HCT116 (cell line): Measurements from ENCODE around the gene MYO1E.

ENCODE experiments used
- CTCF ChIP-seq, 3 experiments: fragments of 200-600 bp in 1 of 3; sonication (generic) in 1 of 3; IDR thresholded peaks in 2 of 3; conservative IDR thresholded peaks in 1 of 3; 2 replicates each; pipeline ENCODE4 v1.5.1; 2012 to 2017; ENCODE audit warnings: low read depth in 2 of 3, low read length in 2 of 3, antibody characterized with exemption in 1 of 3, borderline replicate concordance in 1 of 3, control low read depth in 1 of 3, mild to moderate bottlenecking in 1 of 3, mixed read lengths in 1 of 3, mixed run types in 1 of 3, moderate library complexity in 1 of 3; ENCODE audit not compliant: insufficient read depth in 1 of 3
- EZH2 ChIP-seq: fragments of 200-600 bp; sonication (generic); IDR thresholded peaks from 2 replicates; pipeline ENCODE4 v1.6.1; 2017; ENCODE audit warnings: antibody characterized with exemption, mixed run types
- EZH2phosphoT487 ChIP-seq: fragments of 200-600 bp; IDR thresholded peaks from 2 replicates; pipeline ENCODE4 v1.6.1; 2018; ENCODE audit warnings: antibody characterized with exemption, borderline replicate concordance
- POLR2A ChIP-seq: IDR thresholded peaks from 2 replicates; pipeline ENCODE4 v1.7.0; 2011; ENCODE audit warnings: borderline replicate concordance; ENCODE audit not compliant: insufficient read depth, insufficient read length; ENCODE audit errors: extremely low read depth
- POLR2AphosphoS5 ChIP-seq: IDR thresholded peaks from 2 replicates; pipeline ENCODE4 v1.6.1; 2011; ENCODE audit warnings: mild to moderate bottlenecking, low read depth, low read length, moderate library complexity
- SRF ChIP-seq: IDR thresholded peaks from 2 replicates; pipeline ENCODE4 v1.6.1; 2012; ENCODE audit warnings: low read depth
- TCF7L2 ChIP-seq: IDR thresholded peaks from 2 replicates; pipeline ENCODE4 v1.7.0; 2011; ENCODE audit warnings: borderline replicate concordance, inconsistent platforms; ENCODE audit not compliant: insufficient read depth, insufficient read length; ENCODE audit errors: extremely low read depth

- TF ChIP-seq SRF (no peak), POLR2A (no peak), EZH2 (no peak), CTCF (IDR thresholded peaks at IDR 0.05 in 2 of 3, conservative IDR thresholded peaks at IDR 0.05 in 1 of 3; ENCODE audit: borderline replicate concordance in 1 of 3, insufficient read depth in 1 of 3, low read depth in 2 of 3, low read length in 2 of 3) (no peak), EZH2phosphoT487 (no peak), POLR2AphosphoS5 (no peak), TCF7L2 (no peak)
Observed at GRCh38 chr15:59174151-59174834, 198.4 kb downstream of the MYO1E start.
